Measurements from ENCODE around the gene ATP2B2. TPM values are rescaled to one million over a fixed set of nuclear protein-coding genes. Genes with fewer than 3 reads are reported as not detected.

The ATP2B2 gene
- total and polyA plus RNA-seq, 2 experiments from 2014 or later, result 0.66 to 1.8 TPM

DNA sequence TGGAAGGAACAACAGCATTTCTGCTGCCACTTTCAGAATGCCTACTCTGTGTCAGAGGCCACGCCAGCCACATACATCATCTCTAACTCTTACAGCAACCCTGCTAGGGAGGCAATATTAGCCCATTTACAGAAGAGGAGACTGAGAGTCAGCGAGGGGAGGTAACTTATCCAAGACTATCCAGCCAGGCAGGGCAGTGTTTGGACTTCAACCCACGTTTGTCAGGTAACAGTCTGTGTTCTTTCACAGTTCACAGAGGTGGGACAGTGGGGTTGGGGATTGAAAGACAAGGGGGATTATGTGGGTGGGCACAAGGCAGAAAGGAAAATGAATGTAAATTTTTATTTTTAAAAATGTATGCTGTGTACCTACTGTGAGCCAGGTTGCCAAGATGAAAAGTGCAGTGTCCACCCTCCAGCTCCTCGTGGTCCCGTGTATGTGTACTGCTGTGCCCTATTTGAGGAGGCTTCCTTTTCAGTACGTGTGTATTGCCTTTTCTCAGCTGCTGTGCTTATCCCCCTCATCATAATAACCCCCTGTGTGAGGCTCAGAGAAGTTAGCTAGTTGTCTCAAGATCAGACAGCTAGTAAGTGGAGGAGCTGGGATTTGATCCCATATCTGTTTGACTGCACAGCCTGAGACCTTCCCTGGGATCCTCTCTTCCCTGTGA is 16.5 kb upstream of the ATP2B2 start:
- Histone ChIP-seq H3K27me3 (peaks cover 21% of the 10 kb centered on the region), H3K9me3 (ENCODE audit: low read depth) (no peaks in the 10 kb centered on the region), H3K36me3 (replicated peaks; ENCODE audit: insufficient read depth, low read depth) (no peaks in the 10 kb centered on the region), H3K79me2 (no peaks in the 10 kb centered on the region), H4K20me1 (ENCODE audit: insufficient read depth, poor library complexity, severe bottlenecking) (no peaks in the 10 kb centered on the region), H3K4me1 (ENCODE audit: insufficient read depth) (no peaks in the 10 kb centered on the region), H2AFZ (no peak overlapping the region), H3K4me2 (no peak overlapping the region), H3K9me2 (replicated peaks; ENCODE audit: insufficient read depth) (no peaks in the 10 kb centered on the region), H3K4me3 (no peak overlapping the region), H3K27ac (no peak overlapping the region)
- 63% methylated on average over 6 of the region's 6 CpGs for WGBS (ENCODE audit: low lambda C conversion rate, missing lambda C conversion rate)
- no peak for DNase-seq (ENCODE audit: low spot score)
- TF ChIP-seq, protein P1, sequence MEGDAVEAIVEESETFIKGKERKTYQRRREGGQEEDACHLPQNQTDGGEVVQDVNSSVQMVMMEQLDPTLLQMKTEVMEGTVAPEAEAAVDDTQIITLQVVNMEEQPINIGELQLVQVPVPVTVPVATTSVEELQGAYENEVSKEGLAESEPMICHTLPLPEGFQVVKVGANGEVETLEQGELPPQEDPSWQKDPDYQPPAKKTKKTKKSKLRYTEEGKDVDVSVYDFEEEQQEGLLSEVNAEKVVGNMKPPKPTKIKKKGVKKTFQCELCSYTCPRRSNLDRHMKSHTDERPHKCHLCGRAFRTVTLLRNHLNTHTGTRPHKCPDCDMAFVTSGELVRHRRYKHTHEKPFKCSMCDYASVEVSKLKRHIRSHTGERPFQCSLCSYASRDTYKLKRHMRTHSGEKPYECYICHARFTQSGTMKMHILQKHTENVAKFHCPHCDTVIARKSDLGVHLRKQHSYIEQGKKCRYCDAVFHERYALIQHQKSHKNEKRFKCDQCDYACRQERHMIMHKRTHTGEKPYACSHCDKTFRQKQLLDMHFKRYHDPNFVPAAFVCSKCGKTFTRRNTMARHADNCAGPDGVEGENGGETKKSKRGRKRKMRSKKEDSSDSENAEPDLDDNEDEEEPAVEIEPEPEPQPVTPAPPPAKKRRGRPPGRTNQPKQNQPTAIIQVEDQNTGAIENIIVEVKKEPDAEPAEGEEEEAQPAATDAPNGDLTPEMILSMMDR (IDR thresholded peaks at IDR 0.05; ENCODE audit: poor library complexity), result no peak
- TF ChIP-seq EZH2phosphoT487 (IDR thresholded peaks at IDR 0.05; ENCODE audit: low read depth, severe bottlenecking, unreplicated experiment), result no peak
- no peak for TF ChIP-seq EZH2 (IDR thresholded peaks at IDR 0.05; ENCODE audit: borderline replicate concordance)

DNA sequence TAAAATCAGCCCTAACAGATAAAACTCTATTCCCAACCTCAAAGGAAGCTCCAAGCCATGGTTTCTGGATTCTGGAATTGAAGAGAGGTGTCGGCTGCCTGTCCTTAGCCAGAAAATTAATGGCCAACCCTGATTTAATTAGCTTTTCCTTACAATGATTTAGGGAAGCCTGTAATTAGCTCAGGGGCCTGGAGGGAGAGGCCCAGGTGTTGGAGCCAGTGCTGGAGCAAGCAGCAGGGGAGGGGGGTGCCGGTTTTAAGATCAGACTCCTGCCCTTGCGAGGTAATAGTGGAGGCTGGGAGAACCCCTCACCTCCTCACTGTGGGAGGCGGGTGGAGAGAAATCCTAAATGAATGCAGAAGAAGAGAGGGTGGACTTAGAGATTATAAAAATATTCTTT is 14.7 kb upstream of the ATP2B2 start:
- Histone ChIP-seq H3K9me2 (replicated peaks; ENCODE audit: insufficient read depth) (no peaks in the 10 kb centered on the region), H3K9me3 (ENCODE audit: low read depth) (no peaks in the 10 kb centered on the region), H3K4me2 (no peak overlapping the region), H3K4me1 (ENCODE audit: insufficient read depth) (no peaks in the 10 kb centered on the region), H2AFZ (no peak overlapping the region), H3K79me2 (no peaks in the 10 kb centered on the region), H3K36me3 (replicated peaks; ENCODE audit: insufficient read depth, low read depth) (no peaks in the 10 kb centered on the region), H3K27me3 (peaks cover 17% of the 10 kb centered on the region), H3K27ac (no peak overlapping the region), H3K4me3 (no peak overlapping the region), H4K20me1 (ENCODE audit: insufficient read depth, poor library complexity, severe bottlenecking) (no peaks in the 10 kb centered on the region)
- 80% methylated on average over 4 of the region's 4 CpGs for WGBS (ENCODE audit: low lambda C conversion rate, missing lambda C conversion rate)
- TF ChIP-seq, protein P1 (IDR thresholded peaks at IDR 0.05; ENCODE audit: poor library complexity), result no peak
- TF ChIP-seq EZH2phosphoT487 (IDR thresholded peaks at IDR 0.05; ENCODE audit: low read depth, severe bottlenecking, unreplicated experiment) (no peak), EZH2 (IDR thresholded peaks at IDR 0.05; ENCODE audit: borderline replicate concordance) (no peak)
- DNase-seq (ENCODE audit: low spot score), result no peak

DNA sequence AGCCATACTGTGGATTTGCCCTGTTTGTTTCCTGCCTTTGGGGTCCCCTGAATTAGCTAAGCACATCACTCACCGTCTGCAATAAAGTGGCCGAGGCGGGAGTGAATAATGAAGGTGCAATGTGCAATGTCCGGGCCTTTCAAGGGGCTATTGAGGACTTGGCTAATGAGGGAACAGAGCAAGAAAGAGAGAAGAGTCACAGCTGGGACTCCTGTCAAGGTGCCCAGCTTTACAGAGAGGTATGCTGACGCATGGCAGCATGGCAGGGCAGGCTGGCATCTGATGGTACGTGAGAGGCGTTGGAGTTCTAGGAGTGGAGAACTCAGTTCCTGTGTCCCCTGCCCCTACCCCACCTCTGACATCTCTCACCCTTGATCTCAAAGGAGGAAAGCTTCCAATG is 13.8 kb upstream of the ATP2B2 start:
- no peak overlapping the region for H3K4me3 ChIP-seq
- WGBS (ENCODE audit: low lambda C conversion rate, missing lambda C conversion rate), result 83% methylated on average over 7 of the region's 7 CpGs
- H4K20me1 ChIP-seq (ENCODE audit: insufficient read depth, poor library complexity, severe bottlenecking), result no peaks in the 10 kb centered on the region
- H3K27ac ChIP-seq, result no peak overlapping the region
- no peak overlapping the region for H3K4me2 ChIP-seq
- H2AFZ ChIP-seq, result no peak overlapping the region
- no peaks in the 10 kb centered on the region for H3K4me1 ChIP-seq (ENCODE audit: insufficient read depth)
- H3K27me3 ChIP-seq, result peaks cover 14% of the 10 kb centered on the region
- H3K9me3 ChIP-seq (ENCODE audit: low read depth), result no peaks in the 10 kb centered on the region
- H3K9me2 ChIP-seq (replicated peaks; ENCODE audit: insufficient read depth), result no peaks in the 10 kb centered on the region
- no peaks in the 10 kb centered on the region for H3K36me3 ChIP-seq (replicated peaks; ENCODE audit: insufficient read depth, low read depth)
- no peak for DNase-seq (ENCODE audit: low spot score)
- TF ChIP-seq EZH2phosphoT487 (IDR thresholded peaks at IDR 0.05; ENCODE audit: low read depth, severe bottlenecking, unreplicated experiment), result no peak
- no peak for TF ChIP-seq EZH2 (IDR thresholded peaks at IDR 0.05; ENCODE audit: borderline replicate concordance)
- TF ChIP-seq, protein P1 (IDR thresholded peaks at IDR 0.05; ENCODE audit: poor library complexity), result no peak
- H3K79me2 ChIP-seq, result no peaks in the 10 kb centered on the region
